SK-N-SH (cell line): ENCODE data around the gene MORN3. TPM values are rescaled to one million over a fixed set of nuclear protein-coding genes. Genes with fewer than 3 reads are reported as not detected.

Experiments
- CTCF ChIA-PET: fragments of 300-600, 350-600 bp; formaldehyde crosslinking; extraction: SDS; loops from one replicate; lab custom pipeline; 2021; lab: Yijun Ruan, JAX
- POLR2A ChIA-PET: fragments of 350-600 bp; sonication (Branson Sonifier 250); formaldehyde crosslinking; extraction: SDS; loops from one replicate; lab custom pipeline; 2020; ENCODE audit warnings: antibody characterized with exemption, inconsistent platforms; lab: Yijun Ruan, JAX
- DNase-seq: peaks from one replicate; pipeline ENCODE4 v3.0.0; 2012
- H2AFZ ChIP-seq: fragments of 200-600 bp; sonication (generic); 2 replicates; pipeline ENCODE4 v1.8.1; 2016; ENCODE audit warnings: antibody characterized with exemption, mild to moderate bottlenecking, low read depth
- H3F3A ChIP-seq: fragments of 200-600 bp; sonication (generic); replicated peaks from 2 replicates; pipeline ENCODE3; 2016; ENCODE audit warnings: antibody characterized with exemption, mild to moderate bottlenecking; ENCODE audit not compliant: insufficient read depth
- H3K27ac ChIP-seq, 2 experiments: fragments of 200-500 bp in 1 of 2; fragments of 200-600 bp in 1 of 2; sonication (Bioruptor generic) in 1 of 2; sonication (generic), shearing (Covaris generic) in 1 of 2; 2 replicates each; pipeline versions ENCODE4 v1.5.1 to v1.6.1; 2014 to 2016; ENCODE audit warnings: low read depth in 2 of 2, inconsistent platforms in 1 of 2, low read length in 1 of 2, mild to moderate bottlenecking in 1 of 2, mixed read lengths in 1 of 2
- H3K27me3 ChIP-seq: fragments of 200-600 bp; sonication (generic), shearing (Covaris generic); 2 replicates; pipeline ENCODE4 v1.6.1; 2016; ENCODE audit warnings: mixed run types; ENCODE audit not compliant: insufficient read depth
- H3K36me3 ChIP-seq, 2 experiments: fragments of 200-500 bp in 1 of 2; fragments of 200-600 bp in 1 of 2; sonication (Bioruptor generic) in 1 of 2; sonication (generic) in 1 of 2; replicated peaks in 1 of 2; 2 replicates each; pipeline versions ENCODE3 to v1.5.1; 2014 to 2016; ENCODE audit warnings: low read length in 1 of 2, mild to moderate bottlenecking in 1 of 2; ENCODE audit not compliant: insufficient read depth in 2 of 2, control insufficient read depth in 1 of 2
- H3K4me1 ChIP-seq, 2 experiments: fragments of 200-500 bp in 1 of 2; fragments of 200-600 bp in 1 of 2; sonication (Bioruptor generic) in 1 of 2; sonication (generic), shearing (Covaris generic) in 1 of 2; 2 replicates each; pipeline versions ENCODE4 v1.5.1 to v1.6.1; 2014 to 2016; ENCODE audit warnings: low read depth in 1 of 2, low read length in 1 of 2, mixed run types in 1 of 2; ENCODE audit not compliant: insufficient read depth in 2 of 2, control insufficient read depth in 1 of 2
- H3K4me2 ChIP-seq: fragments of 200-600 bp; sonication (generic), shearing (Covaris generic); 2 replicates; pipeline ENCODE4 v1.6.1; 2017; ENCODE audit warnings: mixed run types
- H3K4me3 ChIP-seq, 2 experiments: fragments of 200-500 bp in 1 of 2; fragments of 200-600 bp in 1 of 2; sonication (Bioruptor generic) in 1 of 2; sonication (generic), shearing (Covaris generic) in 1 of 2; 2 replicates each; pipeline versions ENCODE4 v1.5.1 to v1.8.1; 2014 to 2016; ENCODE audit warnings: low read depth in 2 of 2, inconsistent platforms in 1 of 2, low read length in 1 of 2, mild to moderate bottlenecking in 1 of 2, mixed read lengths in 1 of 2, moderate library complexity in 1 of 2
- H3K79me2 ChIP-seq: fragments of 200-600 bp; sonication (generic); 2 replicates; pipeline ENCODE4 v1.8.1; 2017; ENCODE audit warnings: mild to moderate bottlenecking; ENCODE audit not compliant: insufficient read depth
- H3K9ac ChIP-seq: fragments of 200-600 bp; sonication (generic); 2 replicates; pipeline ENCODE4 v1.6.1; 2017; ENCODE audit warnings: mixed run types
- H3K9me2 ChIP-seq: fragments of 200-600 bp; sonication (generic); 2 replicates; pipeline ENCODE4 v1.6.1; 2017; ENCODE audit warnings: mixed run types
- H3K9me3 ChIP-seq: fragments of 200-600 bp; sonication (generic); 2 replicates; pipeline ENCODE4 v1.6.1; 2017; ENCODE audit warnings: mixed run types, mild to moderate bottlenecking, moderate library complexity
- H4K20me1 ChIP-seq: fragments of 200-600 bp; sonication (generic); 2 replicates; pipeline ENCODE4 v1.6.1; 2017; ENCODE audit warnings: mild to moderate bottlenecking, mixed run types; ENCODE audit not compliant: insufficient read depth
- CHD2 ChIP-seq: fragments of 150-350 bp; IDR thresholded peaks from 2 replicates; pipeline ENCODE4 v1.6.1; 2018; ENCODE audit warnings: low read length; ENCODE audit not compliant: partially characterized antibody
- ELF1 ChIP-seq: IDR thresholded peaks from 2 replicates; pipeline ENCODE4 v1.4.0; 2012
- EP300 ChIP-seq, 2 experiments: IDR thresholded peaks; 2 replicates each; pipeline versions ENCODE4 v1.4.0 to v1.6.1; 2012; ENCODE audit warnings: borderline replicate concordance in 1 of 2, low read depth in 1 of 2, low read length in 1 of 2
- EZH2phosphoT487 ChIP-seq: fragments of 200-600 bp; sonication (generic); IDR thresholded peaks from 2 replicates; pipeline ENCODE4 v1.6.1; 2017; ENCODE audit warnings: low read depth, mixed run types, mild to moderate bottlenecking, antibody characterized with exemption, moderate library complexity, borderline replicate concordance
- FOXJ3 ChIP-seq: sonication (generic); formaldehyde crosslinking; IDR thresholded peaks from 2 replicates; pipeline ENCODE4 v1.5.1; 2020; ENCODE audit warnings: mild to moderate bottlenecking, missing genetic modification reagents
- FOXM1 ChIP-seq: IDR thresholded peaks from 2 replicates; pipeline ENCODE4 v1.4.0; 2012; ENCODE audit warnings: low read depth, mild to moderate bottlenecking
- GABPA ChIP-seq: IDR thresholded peaks from 2 replicates; pipeline ENCODE4 v1.4.0; 2012; ENCODE audit warnings: low read depth, mild to moderate bottlenecking
- GATA2 ChIP-seq: sonication (generic); formaldehyde crosslinking; IDR thresholded peaks from 2 replicates; pipeline ENCODE4 v1.5.0; 2020; ENCODE audit warnings: mild to moderate bottlenecking, missing genetic modification reagents
- MEF2A ChIP-seq: IDR thresholded peaks from 2 replicates; pipeline ENCODE4 v1.4.0; 2012; ENCODE audit warnings: low read depth, borderline replicate concordance
- POLR2AphosphoS5 ChIP-seq: IDR thresholded peaks from 2 replicates; pipeline ENCODE4 v1.6.1; 2012; ENCODE audit warnings: low read depth, low read length
- RCOR1 ChIP-seq: fragments of 150-350 bp; IDR thresholded peaks from 2 replicates; pipeline ENCODE4 v1.6.1; 2017; ENCODE audit warnings: antibody characterized with exemption, low read length
- SMC3 ChIP-seq: IDR thresholded peaks from 2 replicates; pipeline ENCODE4 v1.6.1; 2012; ENCODE audit warnings: low read depth, low read length, improper control_type of control experiment
- TCF12 ChIP-seq: IDR thresholded peaks from 2 replicates; pipeline ENCODE4 v1.4.0; 2012
- WGBS: methylation state at CpG from one replicate; pipeline ENCODE4 v1.1.6; 2017; ENCODE audit warnings: low lambda C conversion rate; 5-methylcytosine and 5-hydroxymethylcytosine counted together
- polyA plus RNA-seq, 3 experiments: library from polyadenylated mRNA; depleted of rRNA; stranded (reverse); fragments of >200 nt; gene quantifications; 2 replicates each; pipeline ENCODE4 v1.2.3, GENCODE V29; 2012
- TF ChIP-seq, protein P1 (sequence below): IDR thresholded peaks from 2 replicates; pipeline ENCODE4 v1.4.0; 2012; ENCODE audit warnings: low read depth, borderline replicate concordance
- TF ChIP-seq, protein P2 (sequence below): IDR thresholded peaks from 2 replicates; pipeline ENCODE4 v1.6.1; 2012; ENCODE audit warnings: mild to moderate bottlenecking, low read depth, low read length, moderate library complexity
- TF ChIP-seq, protein P3 (sequence below): IDR thresholded peaks from 2 replicates; pipeline ENCODE4 v1.4.0; 2012; ENCODE audit warnings: low read depth
- TF ChIP-seq, protein P4 (sequence below): fragments of 150-350 bp; IDR thresholded peaks from 2 replicates; pipeline ENCODE4 v1.6.1; 2017; ENCODE audit warnings: antibody characterized with exemption, low read length, low read depth, borderline replicate concordance
- TF ChIP-seq, protein P5 (sequence below): IDR thresholded peaks from 2 replicates; pipeline ENCODE4; 2012

Gene MORN3
- polyA plus RNA-seq, 1 of the 3 experiments (the other 2 are of a cell fraction), result 2.7 TPM

DNA sequence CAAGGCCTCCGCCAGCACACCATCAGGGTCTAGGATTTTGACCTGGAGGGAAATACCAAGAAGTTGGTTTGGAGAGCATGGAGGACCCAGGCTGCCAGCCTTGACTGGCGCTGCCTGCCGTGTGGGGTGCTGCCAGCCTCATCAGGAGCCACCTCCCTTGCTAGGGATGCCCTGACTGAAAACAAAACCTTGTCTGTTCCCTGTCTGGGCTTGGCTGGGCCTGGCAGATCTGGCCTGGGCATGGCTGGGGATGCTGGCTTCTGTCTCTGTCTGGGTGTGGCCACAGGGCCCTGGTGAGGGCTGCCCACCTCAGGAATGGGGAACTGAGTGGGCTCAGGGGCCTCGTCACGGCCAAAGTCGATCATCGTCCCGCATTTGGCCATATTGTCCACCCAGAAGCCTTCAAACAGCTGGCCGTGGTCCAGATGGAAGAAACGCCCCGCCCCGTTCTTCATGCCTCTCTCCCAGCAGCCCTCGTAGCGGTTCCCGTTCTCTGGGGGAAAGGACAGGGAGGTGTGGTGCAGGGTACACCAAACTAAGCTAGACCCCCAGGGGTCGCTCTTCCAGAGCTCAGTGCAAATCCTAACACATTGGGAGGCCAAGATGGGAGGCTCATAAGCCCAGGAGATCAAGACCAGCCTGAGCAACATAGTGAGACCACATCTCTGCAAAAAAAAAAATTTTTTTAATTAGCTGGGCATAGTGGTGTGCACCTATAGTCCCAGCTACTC is 16.5 kb downstream of the MORN3 start (continued):
- TF ChIP-seq, protein P1, sequence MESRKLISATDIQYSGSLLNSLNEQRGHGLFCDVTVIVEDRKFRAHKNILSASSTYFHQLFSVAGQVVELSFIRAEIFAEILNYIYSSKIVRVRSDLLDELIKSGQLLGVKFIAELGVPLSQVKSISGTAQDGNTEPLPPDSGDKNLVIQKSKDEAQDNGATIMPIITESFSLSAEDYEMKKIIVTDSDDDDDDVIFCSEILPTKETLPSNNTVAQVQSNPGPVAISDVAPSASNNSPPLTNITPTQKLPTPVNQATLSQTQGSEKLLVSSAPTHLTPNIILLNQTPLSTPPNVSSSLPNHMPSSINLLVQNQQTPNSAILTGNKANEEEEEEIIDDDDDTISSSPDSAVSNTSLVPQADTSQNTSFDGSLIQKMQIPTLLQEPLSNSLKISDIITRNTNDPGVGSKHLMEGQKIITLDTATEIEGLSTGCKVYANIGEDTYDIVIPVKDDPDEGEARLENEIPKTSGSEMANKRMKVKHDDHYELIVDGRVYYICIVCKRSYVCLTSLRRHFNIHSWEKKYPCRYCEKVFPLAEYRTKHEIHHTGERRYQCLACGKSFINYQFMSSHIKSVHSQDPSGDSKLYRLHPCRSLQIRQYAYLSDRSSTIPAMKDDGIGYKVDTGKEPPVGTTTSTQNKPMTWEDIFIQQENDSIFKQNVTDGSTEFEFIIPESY, result no peak
- TF ChIP-seq RCOR1 (no peak), FOXJ3 (no peak), CHD2 (no peak), POLR2AphosphoS5 (no peak)
- TF ChIP-seq, protein P2, sequence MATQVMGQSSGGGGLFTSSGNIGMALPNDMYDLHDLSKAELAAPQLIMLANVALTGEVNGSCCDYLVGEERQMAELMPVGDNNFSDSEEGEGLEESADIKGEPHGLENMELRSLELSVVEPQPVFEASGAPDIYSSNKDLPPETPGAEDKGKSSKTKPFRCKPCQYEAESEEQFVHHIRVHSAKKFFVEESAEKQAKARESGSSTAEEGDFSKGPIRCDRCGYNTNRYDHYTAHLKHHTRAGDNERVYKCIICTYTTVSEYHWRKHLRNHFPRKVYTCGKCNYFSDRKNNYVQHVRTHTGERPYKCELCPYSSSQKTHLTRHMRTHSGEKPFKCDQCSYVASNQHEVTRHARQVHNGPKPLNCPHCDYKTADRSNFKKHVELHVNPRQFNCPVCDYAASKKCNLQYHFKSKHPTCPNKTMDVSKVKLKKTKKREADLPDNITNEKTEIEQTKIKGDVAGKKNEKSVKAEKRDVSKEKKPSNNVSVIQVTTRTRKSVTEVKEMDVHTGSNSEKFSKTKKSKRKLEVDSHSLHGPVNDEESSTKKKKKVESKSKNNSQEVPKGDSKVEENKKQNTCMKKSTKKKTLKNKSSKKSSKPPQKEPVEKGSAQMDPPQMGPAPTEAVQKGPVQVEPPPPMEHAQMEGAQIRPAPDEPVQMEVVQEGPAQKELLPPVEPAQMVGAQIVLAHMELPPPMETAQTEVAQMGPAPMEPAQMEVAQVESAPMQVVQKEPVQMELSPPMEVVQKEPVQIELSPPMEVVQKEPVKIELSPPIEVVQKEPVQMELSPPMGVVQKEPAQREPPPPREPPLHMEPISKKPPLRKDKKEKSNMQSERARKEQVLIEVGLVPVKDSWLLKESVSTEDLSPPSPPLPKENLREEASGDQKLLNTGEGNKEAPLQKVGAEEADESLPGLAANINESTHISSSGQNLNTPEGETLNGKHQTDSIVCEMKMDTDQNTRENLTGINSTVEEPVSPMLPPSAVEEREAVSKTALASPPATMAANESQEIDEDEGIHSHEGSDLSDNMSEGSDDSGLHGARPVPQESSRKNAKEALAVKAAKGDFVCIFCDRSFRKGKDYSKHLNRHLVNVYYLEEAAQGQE, result no peak

DNA sequence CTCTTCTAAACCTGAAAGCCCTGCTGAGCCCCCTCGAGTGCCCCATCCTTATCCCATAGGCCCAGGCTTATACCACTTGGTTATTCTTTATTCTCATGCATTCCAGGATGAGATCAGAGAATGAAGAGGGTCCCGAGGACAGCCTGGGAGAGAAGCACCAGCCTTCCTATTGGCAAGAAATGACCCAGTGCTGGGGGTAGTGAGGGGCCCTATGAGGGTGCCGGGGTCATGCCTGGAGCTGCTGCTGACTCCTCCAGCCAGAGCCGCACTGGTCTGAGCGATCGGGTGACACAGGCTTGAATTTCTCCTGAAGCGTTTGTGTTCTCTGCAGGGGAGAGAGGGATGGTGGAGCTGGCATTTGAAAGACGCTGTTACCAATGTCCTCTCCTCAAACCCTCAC is 18.1 kb downstream of the MORN3 start:
- Histone ChIP-seq H3K4me2 (no peak overlapping the region), H3K4me1 (no peaks in the 10 kb centered on the region), H3K9me3 (no peaks in the 10 kb centered on the region), H4K20me1 (no peaks in the 10 kb centered on the region), H3F3A (no peaks in the 10 kb centered on the region), H3K27ac (no peak overlapping the region), H3K4me3 (no peak overlapping the region), H3K79me2 (no peaks in the 10 kb centered on the region), H3K9ac (no peak overlapping the region), H3K27me3 (no peaks in the 10 kb centered on the region), H2AFZ (no peak overlapping the region), H3K36me3 (no peaks in the 10 kb centered on the region), H3K9me2 (no peaks in the 10 kb centered on the region)
- ChIA-PET CTCF (interaction anchor here (1.3 to 2.2 kb wide), 3 partner anchors 17 to 208 kb away, joined by 4 to 13 read pairs (median 9); no protein-coding TSS in a partner anchor), POLR2A (no interaction called here)
- no peak for TF ChIP-seq FOXM1
- TF ChIP-seq, protein P3, sequence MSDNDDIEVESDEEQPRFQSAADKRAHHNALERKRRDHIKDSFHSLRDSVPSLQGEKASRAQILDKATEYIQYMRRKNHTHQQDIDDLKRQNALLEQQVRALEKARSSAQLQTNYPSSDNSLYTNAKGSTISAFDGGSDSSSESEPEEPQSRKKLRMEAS, result no peak
- no peak for TF ChIP-seq POLR2AphosphoS5
- no peak for TF ChIP-seq ELF1
- TF ChIP-seq EP300 (IDR thresholded peaks at IDR 0.05; ENCODE audit: borderline replicate concordance in 1 of 2, low read depth in 1 of 2, low read length in 1 of 2), result no peak
- TF ChIP-seq RCOR1, result no peak
- TF ChIP-seq TCF12, result no peak
- TF ChIP-seq, protein P4, sequence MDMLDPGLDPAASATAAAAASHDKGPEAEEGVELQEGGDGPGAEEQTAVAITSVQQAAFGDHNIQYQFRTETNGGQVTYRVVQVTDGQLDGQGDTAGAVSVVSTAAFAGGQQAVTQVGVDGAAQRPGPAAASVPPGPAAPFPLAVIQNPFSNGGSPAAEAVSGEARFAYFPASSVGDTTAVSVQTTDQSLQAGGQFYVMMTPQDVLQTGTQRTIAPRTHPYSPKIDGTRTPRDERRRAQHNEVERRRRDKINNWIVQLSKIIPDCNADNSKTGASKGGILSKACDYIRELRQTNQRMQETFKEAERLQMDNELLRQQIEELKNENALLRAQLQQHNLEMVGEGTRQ, result no peak
- no peak for TF ChIP-seq EZH2phosphoT487
- TF ChIP-seq MEF2A, result no peak
- TF ChIP-seq SMC3, result no peak
- no peak for TF ChIP-seq GABPA
- no peak for TF ChIP-seq GATA2
- TF ChIP-seq, protein P5, sequence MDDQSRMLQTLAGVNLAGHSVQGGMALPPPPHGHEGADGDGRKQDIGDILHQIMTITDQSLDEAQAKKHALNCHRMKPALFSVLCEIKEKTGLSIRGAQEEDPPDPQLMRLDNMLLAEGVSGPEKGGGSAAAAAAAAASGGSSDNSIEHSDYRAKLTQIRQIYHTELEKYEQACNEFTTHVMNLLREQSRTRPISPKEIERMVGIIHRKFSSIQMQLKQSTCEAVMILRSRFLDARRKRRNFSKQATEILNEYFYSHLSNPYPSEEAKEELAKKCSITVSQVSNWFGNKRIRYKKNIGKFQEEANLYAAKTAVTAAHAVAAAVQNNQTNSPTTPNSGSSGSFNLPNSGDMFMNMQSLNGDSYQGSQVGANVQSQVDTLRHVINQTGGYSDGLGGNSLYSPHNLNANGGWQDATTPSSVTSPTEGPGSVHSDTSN, result no peak
- no peak for DNase-seq
- 81% methylated on average over 3 of the region's 8 CpGs for WGBS
